G401 (cell line): ENCODE data around the gene TMEM123. TPM values are rescaled to one million over a fixed set of nuclear protein-coding genes. Genes with fewer than 3 reads are reported as not detected.
"Not testable (repeated sequence)": the region's sequence is repeated elsewhere in the genome, so short reads cannot be mapped to it uniquely, and the experiment has no call there.

Source experiments
- DNase-seq: peaks from one replicate; pipeline ENCODE4 v3.0.0-alpha.2; 2015; ENCODE audit warnings: low spot score
- in situ Hi-C: cut with HindIII; loops from 2 replicates; pipeline ENCODE4 v1.10.0; 2016; ENCODE audit warnings: low sequenced_read_pairs, mixed read lengths
- total RNA-seq: library from RNA; depleted of rRNA; stranded (reverse); fragments of >200 nt; shearing (Covaris generic); gene quantifications from 2 replicates; pipeline ENCODE4 v1.2.3, GENCODE V29; 2014

The TMEM123 gene
- total RNA-seq, 1 experiment from 2014 or later = 104 TPM

DNA sequence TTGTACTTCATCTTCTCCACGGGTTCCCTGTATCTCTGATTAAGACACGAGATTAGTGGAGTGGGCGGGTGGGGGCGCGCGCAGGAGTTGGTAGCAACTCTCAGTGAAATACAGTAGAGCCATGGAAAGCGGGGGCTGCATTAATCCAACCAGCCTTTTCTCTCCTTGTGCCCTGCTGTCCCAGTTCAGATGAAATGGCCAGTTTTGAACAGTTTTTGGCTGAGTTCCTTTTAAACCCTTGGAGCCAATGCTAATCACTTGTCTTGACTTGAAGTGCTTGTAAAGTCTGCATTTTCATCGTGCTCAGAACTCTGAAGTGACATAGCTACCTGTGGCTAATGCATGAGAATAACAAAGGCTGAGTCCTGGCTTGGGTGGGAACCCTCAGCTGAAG is 734 bp upstream of the TMEM123 start:
- DNase-seq = peak; percentile 7
- in situ Hi-C loops = no loop called here

DNA sequence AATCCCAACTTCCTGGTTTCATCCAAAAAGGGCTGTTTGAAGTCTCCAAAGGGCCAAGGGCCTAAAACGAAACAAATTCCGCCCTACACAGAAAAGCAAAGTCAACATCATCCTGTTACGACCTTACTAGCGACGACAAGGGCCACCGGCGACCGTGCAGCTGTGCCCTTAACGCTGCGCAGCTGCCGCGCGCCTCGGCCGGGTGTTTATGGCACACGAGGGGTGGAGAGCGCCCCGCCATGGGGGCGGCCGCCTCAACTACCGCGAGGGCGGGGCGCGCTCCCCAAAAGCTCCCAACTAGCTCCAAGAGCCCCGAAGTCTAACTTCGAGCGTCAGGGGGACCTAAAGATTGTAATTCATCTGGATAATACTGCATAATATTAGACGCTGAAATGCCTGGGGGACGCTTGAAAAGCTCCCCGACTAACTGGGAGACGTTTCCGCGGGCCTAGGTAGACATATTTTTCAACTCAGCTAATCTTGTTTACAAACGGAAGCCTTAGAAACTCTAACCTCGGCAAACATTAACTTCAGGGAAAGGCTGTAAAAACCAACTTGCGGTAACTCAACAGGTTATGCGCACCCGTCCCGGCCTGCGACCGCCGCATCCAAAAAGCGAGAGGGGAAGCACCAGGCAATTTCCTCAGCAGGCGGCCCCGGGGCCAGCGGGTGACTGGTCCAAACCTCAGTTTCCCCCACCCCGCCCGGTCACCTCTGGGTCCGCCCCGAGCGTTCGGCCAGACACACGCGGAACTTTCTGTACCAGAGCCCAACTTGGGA is 694 bp downstream of the TMEM123 start:
- in situ Hi-C loops = no loop called here
- peak; percentile 6 for DNase-seq

DNA sequence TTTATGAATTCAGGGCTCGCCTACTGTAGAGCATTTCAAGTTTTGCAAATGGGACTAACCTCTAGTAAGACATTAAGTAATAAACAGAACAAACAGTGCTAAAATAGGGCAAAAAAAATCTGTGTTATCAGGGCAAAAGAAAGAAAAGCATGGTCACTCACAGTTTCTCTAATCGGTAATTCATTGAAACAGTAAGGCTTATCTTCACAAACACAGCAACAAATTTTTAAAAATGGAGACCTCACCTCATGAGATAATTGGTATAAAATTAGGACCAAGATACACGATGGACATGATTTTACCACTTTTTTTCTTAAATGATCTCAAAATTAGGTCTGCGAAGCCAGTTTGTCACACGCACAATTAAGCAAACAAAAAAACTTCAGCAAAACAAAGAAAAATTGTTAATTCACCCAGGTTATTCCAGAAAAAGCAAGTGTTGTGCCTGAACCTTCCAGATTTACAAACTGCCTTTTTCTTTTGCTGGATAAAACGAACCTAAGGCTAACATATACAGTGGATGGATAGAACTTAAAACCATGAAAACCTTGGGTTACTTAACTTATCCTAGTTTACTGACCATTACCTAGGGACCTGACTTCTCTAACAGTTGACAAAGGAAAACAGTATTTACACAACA is 1.4 kb downstream of the TMEM123 start:
- in situ Hi-C loops = no loop called here
- no peak for DNase-seq

DNA sequence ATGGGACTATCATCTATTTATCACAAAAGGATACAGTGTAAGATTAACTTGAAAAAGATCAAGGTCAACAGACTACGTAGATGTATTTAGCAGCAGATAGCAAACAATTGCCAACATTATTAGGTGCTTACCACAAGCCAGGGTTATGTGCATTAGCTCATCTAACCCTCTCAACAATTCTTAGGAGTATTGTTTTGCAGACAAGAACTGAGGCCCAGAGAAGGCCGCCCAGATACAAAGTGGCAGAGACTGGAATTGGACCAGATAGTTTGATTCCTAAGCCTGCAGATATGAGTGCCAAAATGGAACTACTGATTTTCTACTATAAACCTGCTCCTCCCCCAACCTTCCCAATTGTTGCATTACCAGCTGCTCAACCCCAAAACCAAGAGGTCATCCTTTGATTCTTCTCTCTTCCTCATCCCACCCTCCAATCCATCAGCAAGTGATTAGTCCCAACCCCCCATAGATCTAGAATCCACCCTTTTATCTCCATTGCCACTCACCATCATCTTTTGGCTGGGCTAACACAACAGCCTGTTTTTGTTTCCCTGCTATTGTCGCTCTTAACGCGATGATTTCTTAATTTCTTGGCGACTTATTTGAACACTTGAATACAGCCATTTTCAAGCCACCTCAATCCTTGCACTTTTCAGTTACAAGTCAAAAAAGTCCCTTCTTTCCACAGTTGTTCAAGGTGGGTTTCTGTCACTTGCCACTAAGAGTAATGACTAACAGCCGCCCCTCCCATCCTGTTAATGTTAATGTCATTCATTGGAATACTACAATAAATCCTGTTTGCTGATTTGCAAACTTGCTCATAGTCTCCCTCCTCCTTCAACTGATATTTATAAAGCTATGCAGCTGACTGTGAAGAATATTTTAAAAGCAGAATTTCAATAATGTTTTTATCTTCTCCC is 2.7 kb downstream of the TMEM123 start:
- in situ Hi-C loops = no loop called here
- DNase-seq = no peak

DNA sequence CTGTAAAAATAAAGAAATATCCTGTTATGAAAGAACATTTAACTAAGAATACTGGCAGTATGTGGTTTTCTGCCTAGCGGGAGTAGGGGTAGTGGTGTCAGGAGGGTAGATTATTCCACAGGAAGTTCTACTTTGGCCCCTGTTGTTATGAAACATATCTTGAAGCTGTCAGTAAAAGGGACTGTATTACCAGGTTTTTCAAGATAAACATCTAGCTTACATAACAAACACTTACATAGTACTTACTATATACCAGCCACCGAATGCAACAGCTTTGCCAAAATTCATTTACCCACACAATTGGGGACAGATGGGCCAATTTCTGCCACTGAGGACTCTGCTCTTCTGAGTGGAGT is 3.7 kb downstream of the TMEM123 start:
- no peak for DNase-seq
- in situ Hi-C loops = no loop called here

DNA sequence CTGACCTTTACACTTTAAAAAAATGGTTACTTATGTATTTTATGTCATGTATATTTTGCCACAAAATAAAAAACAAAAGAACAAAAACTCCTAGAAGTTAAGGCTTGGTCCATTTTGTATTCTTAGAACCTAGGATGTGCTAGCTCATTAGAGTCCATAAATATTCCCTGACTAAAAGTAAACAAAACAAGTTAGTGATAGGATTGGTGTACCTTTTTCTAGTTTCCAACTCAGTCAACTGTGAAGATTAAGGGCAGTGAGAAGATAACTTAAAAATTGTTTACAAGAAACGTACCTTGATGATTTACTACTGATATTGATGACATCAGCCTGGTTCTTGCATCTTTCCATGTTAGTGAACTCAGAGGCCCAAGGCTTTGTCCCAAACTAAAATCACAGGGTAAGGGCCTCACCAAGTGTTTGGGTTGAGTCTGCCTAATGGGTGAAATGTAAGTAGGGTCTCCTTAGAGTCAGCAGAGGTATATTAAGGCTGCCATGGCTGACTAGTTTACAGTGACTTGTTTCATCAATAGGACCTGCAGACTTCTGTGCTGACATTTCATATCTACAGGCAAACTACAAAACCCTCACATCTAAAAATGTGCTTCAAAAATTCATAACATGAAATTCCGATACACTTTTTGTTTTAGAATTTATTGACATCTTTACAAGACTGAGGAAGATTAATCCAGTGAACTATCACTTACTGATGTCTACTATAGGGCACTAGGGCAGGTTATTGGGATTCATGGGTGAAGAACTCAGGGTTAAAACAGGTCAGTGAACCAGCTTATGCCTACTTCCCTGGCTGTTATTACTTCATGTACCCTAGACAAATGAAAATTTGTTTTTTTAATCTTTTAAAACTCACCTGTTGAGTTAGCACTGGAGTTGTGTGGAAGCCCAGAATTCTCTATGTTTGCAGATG is 4.4 kb downstream of the TMEM123 start:
- in situ Hi-C loops = no loop called here
- no peak for DNase-seq

DNA sequence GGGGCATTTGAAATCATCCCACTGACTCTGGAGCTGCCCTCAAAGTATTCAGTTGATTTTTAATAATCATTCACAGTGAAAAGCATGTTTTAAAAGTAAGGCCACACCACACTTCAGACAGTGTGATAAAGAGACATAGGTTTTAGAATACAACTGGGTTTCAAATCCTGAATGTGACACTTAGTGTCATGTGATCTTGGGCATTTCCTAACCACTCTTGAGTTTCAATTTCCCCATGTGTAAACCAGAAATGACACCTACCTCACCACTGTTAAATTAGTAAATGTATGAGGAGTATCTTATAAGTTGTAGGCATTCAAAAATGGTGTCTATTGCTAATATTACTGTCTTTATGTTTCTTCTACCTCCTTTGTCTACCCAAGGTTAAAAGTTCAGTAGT is 5.4 kb downstream of the TMEM123 start:
- in situ Hi-C loops = no loop called here
- DNase-seq = no peak

DNA sequence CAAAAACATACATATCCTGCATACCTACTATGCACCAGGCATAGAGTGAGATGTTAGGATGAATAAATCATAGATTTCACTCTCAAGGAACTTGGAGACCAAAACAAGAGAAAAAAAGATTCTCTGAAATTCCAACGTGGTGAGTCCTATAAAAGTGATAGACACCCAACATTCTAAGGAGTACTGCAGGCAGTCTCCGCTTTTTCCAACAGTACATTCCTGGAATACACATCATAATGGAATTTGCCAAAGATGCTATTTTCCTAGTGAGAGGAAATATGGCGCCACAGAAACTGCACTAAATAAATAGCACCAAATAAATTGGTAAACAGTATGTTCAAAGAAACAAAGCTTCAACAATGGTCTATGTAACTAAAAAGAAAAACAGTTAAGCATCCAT is 6.0 kb downstream of the TMEM123 start:
- in situ Hi-C loops = no loop called here
- no peak for DNase-seq

DNA sequence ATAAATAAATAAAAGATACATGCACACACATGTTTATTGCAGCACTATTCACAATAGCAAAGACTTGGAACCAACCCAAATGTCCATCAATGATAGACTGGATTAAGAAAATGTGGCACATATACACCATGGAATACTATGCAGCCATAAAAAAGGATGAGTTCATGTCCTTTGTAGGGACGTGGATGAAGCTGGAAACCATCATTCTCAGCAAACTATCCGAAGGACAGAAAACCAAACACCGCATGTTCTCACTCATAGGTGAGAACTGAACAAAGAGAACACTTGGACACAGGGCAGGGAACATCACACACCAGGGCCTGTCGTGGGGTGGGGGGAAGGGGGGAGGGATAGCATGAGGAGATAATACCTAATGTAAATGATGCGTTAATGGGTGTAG is 7.9 kb downstream of the TMEM123 start:
- in situ Hi-C loops, DNase-seq: not testable (repeated sequence)

DNA sequence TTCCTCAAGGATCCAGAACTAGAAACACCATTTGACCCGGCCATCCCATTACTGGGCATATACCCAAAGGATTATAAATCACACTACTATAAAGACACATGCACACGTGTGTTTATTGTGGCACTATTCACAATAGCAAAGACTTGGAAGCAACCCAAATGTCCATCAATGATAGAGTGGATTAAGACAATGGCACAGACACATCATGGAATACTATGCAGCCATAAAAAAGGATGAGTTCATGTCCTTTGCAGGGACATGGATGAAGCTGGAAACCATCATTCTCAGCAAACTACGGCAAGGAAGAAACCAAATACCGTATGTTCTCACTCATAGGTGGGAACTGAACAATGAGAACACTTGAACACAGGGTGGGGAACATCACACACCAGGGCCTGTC is 8.4 kb downstream of the TMEM123 start:
- in situ Hi-C loops, DNase-seq: not testable (repeated sequence)

DNA sequence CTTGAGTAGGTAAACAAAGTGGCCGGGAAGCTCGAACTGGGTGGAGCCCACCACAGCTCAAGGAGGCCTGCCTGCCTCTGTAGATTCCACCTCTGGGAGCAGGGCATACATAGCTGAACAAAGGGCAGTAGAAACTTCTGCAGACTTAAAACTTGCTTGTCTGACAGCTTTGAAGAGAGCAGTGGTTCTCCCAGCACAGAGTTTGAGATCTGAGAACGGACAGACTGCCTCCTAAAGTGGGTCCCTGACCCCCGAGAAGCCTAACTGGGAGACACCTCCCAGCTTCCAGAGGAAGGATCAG is 13.6 kb downstream of the TMEM123 start:
- DNase-seq, in situ Hi-C loops: not testable (repeated sequence)

DNA sequence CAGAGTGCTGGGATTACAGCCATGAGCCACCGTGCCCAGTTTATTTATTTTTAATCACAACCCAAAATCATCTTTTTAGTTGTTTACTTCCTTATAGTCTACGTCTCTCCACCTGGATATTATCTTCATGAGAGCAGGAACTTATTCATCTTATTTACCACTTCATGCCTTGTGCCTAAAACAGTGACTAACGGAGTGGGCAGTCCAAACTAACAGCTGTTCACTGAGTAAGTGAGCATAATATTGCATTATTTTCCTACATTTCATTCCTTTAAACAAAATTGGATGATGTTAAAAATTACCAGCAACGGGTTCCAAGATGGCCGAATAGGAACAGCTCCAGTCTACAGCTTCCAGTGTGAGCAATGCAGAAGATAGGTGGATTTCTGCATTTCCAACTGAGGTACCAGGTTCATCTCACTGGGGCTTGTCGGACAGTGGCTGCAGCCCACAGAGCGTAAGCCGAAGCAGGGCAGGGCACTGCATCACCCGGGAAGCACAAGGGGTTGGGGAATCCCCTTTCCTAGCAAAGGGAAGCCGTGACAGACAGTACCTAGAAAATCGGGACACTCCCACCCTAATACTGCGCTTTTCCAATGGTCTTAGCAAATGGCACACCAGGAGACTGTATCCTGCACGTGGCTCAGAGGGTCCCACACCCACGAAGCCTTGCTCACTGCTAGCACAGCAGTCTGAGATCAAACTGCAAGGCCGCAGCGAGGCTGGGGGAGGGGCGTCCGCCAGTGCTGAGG is 14.1 kb downstream of the TMEM123 start:
- DNase-seq = no peak

DNA sequence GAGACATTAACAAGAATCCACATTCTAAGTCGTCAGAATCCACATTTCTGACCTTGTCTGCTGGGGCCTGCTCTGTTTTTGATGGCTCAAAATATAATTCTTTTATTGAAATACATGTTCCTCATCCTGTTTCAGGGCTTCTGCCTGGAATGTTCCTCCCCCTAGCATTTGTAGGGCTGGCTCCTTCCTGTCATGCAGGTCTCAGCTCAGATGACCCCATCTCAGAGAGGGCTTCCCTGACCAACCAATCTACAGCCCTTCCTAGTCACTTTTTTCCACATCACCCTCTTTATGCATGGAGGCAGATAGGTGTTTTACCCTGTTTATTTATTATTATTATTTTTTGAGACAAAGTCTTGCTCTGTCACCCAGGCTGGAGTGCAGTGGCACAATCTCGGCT is 14.8 kb downstream of the TMEM123 start:
- in situ Hi-C loops = no loop called here
- DNase-seq = no peak

More for the DNA sequence above, 14.1 kb downstream of the TMEM123 start:
- in situ Hi-C loops = no loop called here

DNA sequence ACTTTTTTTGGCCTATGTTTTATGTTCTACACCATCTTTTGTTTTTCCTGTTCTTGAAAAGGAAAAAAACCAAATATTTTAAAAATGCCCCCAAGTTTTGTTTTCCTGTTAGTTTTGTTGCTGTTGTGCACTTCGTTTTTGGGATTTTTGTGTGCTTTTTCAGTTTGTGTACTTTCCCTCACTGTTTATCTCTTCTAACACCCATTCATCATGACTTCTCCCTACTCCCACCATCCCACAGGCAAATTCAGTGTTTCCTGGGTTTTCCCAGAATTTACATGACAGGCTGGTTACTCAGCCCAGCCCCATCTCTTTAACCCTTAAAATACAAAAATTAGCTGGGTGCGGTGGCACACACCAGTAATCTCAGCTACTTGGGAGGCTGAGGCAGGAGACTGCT is 15.6 kb downstream of the TMEM123 start:
- DNase-seq = no peak
- in situ Hi-C loops = no loop called here

DNA sequence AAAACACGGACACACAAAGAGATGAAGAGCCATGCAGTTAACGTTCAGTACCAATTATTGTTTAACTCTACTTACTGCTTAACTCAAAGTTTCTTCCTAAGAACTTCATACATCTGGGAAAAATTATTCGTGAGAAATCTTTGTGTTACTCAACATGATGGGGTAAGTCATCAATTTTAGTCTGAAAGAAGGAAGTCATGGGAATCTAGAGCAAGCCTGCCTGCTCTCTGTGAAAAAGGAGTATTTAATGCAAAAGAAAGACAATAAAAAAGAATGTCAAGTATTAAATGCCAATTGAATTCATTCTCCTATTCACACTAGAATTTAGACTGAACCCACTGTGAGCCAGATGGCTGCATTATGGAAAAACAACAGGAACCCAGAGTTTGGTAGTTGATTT is 16.0 kb downstream of the TMEM123 start:
- in situ Hi-C loops = no loop called here
- no peak for DNase-seq

DNA sequence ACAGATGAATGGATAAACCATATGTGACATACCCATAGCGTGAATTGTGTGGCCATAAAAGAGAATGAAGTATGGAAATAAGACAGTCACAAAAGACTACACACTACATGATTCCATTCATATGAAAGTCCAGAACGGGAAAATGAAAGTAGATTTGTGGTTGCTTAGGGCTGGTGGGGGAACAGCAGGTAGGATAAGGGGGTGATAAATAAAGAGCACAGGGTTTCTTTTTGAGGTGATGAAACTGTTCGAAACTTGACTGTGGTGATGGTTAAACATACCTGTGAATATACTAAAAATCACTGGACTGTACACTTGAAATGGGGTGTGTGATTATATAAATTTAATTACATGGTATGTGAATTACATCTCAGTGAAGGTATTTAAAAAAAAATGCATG is 16.9 kb downstream of the TMEM123 start:
- in situ Hi-C loops = no loop called here
- DNase-seq = no peak

DNA sequence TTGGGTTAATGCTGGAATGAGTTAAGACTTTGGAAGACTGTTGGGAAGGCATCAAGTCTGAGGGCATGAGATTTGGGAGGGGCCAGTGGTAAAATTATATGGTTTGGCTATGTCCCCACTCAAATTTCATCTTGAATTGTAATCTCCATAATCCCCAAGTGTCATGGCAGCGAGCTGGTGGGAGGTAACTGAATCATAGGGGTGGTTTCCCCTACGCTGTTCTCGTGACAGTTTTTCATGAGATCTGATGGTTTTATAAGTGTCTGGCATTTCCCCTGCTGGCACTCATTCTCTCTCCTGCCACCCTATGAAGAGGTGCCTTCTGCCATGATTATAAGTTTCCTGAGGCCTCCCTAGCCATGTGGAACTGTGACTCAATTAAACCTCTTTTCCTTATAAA is 19.0 kb downstream of the TMEM123 start:
- DNase-seq, in situ Hi-C loops: not testable (repeated sequence)

DNA sequence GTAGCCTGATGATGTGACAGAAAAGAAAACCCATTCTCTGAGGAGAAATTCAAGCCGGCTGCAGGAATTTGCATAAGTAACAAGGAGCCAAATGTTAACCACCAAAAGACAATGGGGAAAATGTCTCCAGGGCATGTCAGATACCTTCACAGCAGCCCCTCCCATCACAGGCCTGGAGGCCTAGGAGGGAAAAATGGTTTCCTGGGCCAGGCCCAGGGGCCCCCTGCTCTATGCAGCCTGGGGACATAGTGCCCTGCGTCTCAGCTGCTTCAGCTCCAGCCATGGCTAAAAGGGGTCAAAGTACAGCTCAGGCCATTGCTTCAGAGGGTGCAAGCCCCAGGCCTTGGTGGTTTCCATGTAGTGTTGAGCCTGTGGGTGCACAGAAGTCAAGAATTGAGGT is 20.0 kb downstream of the TMEM123 start:
- in situ Hi-C loops, DNase-seq: not testable (repeated sequence)
